ELR (cell line): ENCODE measurements around the gene PDE9A.

Experiments
- DNase-seq: peaks from one replicate; pipeline ENCODE4 v3.0.0-alpha.2; 2015; ENCODE audit warnings: low read depth

Gene PDE9A

DNA sequence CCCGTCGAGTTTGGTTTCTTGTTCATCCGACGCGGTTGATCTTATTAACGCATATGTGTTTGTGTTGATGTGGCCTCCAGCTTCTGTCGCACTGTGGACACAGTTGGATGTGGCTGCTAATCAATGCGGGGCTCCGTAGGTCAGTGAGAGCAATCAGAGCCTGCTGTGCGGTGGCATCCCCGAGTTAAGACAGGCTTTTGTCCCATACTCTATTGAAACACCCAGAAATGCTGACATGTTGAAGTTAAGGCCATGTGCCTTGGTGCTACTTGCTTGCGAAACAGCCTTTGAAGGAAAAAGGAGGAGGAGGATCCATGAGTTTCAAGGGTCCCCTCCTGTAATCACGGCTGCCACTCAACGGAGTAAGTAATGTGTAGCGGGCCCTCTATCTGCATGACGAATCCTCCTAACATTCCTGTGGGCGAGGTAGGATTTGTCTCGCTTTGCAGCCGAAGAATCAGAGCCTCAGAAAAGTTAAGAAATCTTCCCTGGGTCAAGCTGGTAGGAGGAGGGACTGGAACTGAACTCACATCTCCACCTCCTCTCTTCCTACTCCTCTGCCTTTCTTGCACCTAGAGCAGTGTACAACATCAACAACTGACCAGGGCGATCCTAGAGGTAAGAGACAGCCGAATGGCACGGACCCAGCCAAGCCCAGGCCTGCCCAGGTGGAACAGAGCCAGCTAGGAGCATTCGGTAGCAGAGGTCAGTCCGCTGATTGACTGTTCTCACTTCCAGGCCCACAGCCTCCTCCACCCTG, 19.5 kb downstream of the PDE9A start:
- peak; percentile 48 for DNase-seq

DNA sequence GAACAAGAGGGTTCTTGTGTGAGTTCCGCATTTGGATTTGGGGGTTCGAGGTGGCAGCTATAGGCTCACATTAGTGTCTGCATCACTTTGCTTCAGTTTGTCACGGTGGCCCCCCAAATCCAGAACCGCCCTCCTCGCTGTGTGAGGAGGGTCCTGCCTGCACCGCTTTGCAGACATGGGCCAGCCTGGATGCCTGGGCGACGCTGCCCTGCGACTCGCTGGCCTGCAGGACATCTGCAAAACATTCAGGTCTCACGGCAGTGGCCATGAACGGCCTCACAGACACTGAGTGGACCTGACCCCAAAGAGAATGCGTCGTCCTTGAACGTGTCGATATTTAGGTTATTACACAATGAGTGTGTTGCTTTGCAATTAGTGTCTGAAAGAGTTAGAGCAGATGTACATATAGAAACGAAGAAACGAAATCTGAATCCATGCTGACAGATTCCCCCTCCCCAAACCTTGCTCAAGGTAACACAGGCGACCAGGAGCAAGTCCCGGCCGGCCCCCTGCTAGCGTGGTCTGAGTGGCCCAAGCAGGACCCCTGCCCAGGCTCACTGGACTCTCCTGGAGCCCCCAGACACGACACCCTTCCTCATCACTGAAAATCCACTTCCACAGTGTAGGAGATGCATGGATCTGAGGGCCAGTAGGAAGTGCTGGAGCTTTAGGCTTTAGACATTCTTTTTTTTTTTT, 20.4 kb downstream of the PDE9A start:
- DNase-seq = no peak

GRCh38 chr21:42674351-42674940, 21.0 kb downstream of the PDE9A start:
- no peak for DNase-seq

GRCh38 chr21:42675403-42675802, 22.0 kb downstream of the PDE9A start:
- no peak for DNase-seq

DNA sequence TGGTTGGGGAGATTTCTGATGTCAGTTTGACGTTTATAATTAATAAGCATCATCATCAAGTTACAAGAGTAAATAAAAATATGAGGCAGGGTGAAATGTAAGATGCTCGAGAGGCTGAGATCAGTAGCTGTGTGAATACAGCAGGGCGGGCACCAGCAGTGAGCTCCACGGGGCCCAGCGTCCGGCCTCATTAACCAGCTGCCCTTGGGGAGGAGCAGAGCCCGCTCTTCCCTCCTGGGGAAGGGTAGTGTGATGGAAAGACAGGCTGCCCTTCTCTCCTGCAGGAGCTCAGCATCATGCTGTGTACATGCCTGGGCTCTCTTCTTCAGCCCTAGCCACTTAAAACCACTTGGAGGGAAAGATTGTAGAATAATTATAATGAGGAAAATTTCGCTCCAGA, 23.4 kb downstream of the PDE9A start:
- no peak for DNase-seq

DNA sequence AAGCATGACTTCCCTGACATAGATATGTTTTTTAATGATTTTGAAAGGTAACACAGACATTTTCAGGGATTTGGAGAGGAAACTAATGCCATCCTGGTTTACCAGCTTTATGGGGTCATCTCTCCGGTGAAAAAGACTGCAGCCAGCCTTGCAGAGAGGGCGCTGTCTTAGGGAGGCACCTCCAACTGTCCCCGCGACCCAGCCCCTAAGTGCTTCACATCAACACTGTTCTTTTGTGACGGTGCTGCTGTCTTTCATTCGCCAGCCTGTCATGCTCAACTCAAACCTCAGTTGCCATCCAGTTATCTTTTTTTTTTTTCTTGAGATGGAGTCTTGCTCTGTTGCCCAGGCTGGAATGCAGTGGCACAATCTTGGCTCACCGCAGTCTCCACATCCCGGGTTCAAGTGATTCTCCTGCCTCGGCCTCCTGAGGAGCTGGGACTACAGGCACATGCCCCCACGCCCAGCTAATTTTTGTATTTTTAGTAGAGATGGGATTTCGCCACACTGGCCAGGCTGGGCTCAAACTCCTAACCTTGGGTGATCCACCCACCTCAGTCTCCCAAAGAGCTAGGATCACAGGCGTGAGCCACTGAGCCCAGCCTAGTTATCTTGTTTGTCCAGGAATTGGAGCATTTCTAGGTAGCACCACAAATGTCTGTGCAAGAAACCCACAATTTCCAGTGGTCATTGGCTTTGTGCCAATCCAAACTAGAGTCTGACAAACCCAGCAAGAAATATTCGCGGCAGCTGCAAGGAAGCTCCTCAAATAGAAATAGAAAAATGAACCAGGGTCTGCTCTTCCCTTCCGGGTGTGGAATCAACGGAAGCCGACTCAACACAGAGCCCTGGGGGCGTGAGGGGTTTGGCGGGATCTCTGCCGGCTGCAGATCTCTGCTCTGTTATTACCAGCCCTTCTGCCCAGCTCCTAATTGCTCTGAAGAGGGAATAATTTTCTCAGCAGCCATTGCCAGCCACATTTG, 24.2 kb downstream of the PDE9A start:
- peak; percentile 10 for DNase-seq

- DNase-seq = no peak
Measured at GRCh38 chr21:42678618-42679295, 25.3 kb downstream of the PDE9A start.

- no peak for DNase-seq
Measured at GRCh38 chr21:42679319-42680057, 26.1 kb downstream of the PDE9A start.

DNA sequence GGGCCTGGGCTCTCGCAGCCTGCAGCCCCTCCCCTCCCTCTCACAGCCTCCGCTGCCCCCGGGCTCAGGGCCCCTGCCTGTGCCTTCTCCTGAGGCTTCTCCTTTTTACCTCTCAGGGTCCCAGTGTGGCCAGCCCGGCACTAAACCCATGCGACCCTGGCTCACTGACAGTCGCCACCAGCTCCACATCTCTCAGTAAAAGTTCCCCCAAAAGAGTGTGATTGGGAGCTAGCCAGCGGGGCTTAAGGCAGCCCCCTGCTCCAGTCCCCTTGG, 26.6 kb downstream of the PDE9A start:
- no peak for DNase-seq

DNA sequence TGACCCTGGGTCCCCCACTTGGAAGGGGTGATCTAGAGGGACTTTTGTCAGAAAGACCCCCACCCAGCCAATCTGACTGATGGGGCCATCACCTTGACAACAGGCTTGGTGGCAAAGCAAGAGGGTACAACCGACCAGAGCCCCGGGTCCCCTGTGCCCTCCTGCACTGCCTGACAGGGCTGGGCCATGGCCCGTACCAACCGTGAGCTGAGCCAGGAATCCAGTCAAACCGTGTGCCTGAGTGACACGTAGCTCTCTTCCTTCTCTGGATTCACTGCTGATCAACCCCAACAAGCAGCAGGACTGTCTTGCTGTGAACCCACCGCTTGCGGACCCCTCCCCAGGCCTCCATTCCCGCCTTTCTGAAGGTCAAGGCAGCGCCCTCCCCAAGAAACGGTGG, 27.0 kb downstream of the PDE9A start:
- no peak for DNase-seq

DNA sequence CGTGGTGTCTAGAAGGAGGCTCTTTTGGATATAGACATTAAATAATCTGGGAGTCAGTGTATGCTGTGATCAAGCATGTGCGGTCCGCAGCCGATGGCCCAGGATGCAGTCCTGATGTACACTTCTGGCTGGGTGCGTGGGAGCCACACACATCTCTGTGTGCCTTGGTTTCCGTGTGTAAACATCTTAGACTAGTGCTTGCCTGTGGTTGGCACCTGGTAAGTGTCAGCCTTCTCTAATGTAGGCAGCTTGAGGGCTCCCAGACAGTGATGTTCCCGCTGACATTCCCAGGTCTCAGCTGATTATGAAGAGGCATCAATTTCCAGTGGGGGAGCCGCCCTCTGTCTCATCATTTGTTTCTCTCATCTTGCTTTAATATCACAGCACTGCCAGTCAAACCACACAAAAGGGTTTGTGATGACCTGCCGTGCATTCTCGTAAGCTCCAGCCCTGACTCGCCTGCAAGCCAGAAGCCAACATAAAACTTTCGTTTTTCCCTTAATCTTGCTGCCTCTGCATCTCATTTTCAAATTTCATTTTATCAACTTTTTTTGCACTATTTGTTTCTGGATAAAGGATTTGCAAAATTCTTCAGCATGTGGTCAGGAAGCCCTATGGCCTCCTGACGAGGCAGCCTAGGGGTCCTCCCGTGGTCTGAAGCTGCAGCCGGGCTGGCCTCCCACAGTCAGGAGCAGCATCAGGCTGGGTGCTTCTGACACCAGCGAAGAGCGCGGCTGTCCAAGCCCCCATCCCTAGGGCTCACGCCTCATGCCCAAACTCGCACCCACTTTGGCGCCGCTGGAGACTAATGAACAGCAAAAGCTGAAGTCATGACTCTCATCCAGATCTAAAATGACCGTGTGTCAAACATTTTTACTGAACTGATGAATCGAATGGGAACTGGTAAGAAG, 28.1 kb downstream of the PDE9A start:
- DNase-seq = no peak

GRCh38 chr21:42682661-42683210, 29.3 kb downstream of the PDE9A start:
- DNase-seq = no peak

DNA sequence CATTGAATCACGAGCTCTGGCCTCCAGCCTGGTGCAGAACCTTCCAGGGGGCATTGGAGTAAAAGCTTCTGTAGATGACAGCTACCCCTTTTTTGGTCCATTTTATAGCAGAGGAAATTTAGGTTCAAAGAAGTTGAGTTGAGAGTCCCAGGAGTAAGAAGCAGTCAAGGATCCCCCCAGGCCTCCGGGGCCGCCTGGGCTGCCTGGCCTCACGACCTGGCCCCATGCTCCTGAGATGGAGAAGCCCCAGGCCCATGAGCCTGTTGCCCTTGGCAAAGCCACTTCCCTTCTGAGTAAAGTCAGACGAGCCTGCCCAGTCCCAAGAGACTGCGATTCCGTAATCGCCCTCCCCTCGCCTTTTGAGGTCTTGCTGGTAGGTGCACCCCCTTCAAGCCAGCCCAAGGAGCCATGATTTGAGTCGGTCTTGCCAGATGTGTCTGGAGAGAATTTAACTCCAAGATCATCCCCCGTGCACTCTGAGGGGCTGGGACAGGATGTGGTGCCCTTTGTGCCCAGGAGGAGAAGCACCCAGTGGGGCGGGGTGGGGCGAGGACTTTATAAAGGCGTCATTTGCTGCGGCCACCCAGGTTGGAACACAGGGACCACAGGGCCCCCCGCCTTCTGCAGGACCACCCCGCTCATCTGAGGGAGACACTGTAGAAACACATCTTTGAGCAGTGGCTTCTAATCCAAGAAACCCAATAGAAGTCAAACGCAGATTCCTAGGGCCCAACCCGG, 30.1 kb downstream of the PDE9A start:
- DNase-seq = no peak

DNA sequence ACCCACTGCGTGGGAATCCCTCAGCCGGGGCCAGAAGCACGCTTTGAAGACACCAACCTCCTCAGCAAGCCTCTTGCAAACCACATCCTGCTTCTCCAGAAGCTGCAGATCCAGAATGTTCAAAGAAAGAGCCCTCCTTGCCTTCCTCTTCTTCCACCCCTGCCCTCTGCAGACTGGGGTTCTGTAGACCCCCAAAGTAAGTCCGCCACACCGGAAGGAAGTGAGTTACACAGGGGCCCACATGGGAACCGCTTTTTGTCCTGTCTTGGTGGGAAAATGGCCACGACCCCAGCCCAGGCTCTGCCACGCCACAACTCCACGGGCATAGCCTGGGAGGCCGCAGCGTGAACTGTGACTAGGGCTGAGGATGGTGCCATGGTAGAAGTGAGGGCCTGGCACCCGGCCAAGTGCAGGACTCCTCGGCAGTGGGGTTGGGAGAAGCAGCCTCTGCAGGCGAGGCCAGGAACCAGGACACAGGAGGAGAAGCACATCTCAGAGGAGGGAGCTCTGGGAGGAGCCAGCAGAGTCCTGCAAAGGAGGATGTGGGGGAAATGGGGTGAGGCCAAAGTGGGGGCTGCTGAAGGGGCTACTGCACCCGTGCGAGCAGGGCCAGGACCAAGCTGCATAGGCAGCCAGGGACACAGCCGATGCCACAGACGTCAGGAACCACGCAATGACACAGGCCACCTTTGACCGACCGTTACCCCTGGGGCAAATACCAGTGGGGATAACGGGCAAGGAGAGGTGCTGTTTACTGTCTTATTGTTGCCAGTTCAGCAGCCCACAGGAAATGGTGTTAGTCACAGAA, 30.9 kb downstream of the PDE9A start:
- peak; percentile 34 for DNase-seq

- DNase-seq = no peak
Measured at GRCh38 chr21:42685036-42685435, 31.6 kb downstream of the PDE9A start.

GRCh38 chr21:42685954-42686500, 32.6 kb downstream of the PDE9A start:
- no peak for DNase-seq

DNA sequence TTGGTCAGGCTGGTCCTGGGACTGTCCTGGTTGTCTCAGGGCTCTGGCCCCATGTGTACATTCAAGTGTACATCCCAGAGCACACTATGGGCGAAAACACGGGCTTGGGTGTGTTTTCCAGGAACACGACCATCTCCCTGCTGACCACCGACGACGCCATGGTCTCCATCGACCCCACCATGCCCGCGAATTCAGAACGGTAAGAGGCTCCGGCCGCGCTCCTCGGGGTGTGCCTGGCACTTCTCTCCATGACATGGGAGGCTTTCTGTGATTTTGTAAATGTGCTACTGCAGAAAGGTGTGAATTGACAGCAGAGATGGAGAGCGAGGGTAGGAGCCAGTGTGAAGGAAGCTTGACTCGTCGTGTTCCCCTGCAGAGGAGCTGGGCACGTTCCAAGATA, 34.4 kb downstream of the PDE9A start:
- DNase-seq = no peak
